ENCODE data around the gene EPHB2. TPM values are rescaled to one million over a fixed set of nuclear protein-coding genes. Genes with fewer than 3 reads are reported as not detected.

The EPHB2 gene
- total RNA-seq, 2 donors from 2014 or later, result 34.0 to 50.7 TPM

DNA sequence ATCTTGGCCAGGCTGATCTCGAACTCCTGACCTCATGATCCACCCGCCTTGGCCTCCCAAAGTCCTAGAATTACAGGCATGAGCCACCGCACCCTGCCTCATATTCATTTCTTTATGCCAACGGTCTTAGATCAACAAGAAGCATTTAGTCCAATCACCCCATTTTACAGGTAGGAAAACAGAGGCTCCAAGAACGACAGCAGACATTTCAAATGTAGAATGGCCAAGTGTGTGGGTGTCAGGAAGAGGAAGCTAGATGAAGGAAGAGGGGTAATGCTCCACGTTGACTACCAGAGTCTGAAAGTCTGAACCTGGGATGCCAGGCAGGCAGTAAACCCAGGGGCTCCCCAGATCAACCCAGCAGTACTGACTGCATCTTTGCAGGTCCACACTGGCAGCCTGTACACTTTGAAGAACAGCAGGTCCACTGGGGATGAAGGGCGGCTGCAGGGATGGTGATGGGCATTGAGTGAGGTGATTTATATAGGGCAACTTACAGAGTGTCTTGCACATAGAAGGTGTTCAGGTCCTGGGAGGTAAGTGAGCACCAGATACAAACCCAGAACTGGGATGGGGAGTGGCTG, 120.2 kb downstream of the EPHB2 start:
- Histone ChIP-seq H3K27ac (ENCODE audit: low read depth, low read length) (no peak overlapping the region), H3K36me3 (ENCODE audit: control insufficient read depth, insufficient read depth, low read length) (no peaks in the 10 kb centered on the region), H3K9ac (ENCODE audit: extremely low read depth, low read length, poor library complexity, severe bottlenecking) (no peak overlapping the region), H3K4me1 (ENCODE audit: control insufficient read depth, insufficient read depth, low read length) (peaks cover 21% of the 10 kb centered on the region), H3K9me3 (ENCODE audit: control insufficient read depth, low read length) (no peaks in the 10 kb centered on the region), H3K27me3 (ENCODE audit: control insufficient read depth, insufficient read depth, low read length, poor library complexity, severe bottlenecking) (no peaks in the 10 kb centered on the region), H3K4me3 (ENCODE audit: low read length) (no peak overlapping the region)
- Mint-ChIP-seq H3K9me3 (no peaks in the 10 kb centered on the region), H3K4me3 (no peak overlapping the region), H3K36me3 (ENCODE audit: low read depth) (no peaks in the 10 kb centered on the region), H3K4me1 (peaks cover 32% of the 10 kb centered on the region), H3K27me3 (ENCODE audit: insufficient read depth) (peaks cover 1% of the 10 kb centered on the region), H3K27ac (no peak overlapping the region)
- no peak for DNase-seq
- 81 to 100% methylated on average over 1 to 7 of the region's 7 CpGs for WGBS, 2 experiments (ENCODE audit: insufficient coverage in 1 of 2, insufficient read length in 1 of 2)
- TF ChIP-seq, protein P1, sequence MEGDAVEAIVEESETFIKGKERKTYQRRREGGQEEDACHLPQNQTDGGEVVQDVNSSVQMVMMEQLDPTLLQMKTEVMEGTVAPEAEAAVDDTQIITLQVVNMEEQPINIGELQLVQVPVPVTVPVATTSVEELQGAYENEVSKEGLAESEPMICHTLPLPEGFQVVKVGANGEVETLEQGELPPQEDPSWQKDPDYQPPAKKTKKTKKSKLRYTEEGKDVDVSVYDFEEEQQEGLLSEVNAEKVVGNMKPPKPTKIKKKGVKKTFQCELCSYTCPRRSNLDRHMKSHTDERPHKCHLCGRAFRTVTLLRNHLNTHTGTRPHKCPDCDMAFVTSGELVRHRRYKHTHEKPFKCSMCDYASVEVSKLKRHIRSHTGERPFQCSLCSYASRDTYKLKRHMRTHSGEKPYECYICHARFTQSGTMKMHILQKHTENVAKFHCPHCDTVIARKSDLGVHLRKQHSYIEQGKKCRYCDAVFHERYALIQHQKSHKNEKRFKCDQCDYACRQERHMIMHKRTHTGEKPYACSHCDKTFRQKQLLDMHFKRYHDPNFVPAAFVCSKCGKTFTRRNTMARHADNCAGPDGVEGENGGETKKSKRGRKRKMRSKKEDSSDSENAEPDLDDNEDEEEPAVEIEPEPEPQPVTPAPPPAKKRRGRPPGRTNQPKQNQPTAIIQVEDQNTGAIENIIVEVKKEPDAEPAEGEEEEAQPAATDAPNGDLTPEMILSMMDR (conservative IDR thresholded peaks at IDR 0.05), result no peak

DNA sequence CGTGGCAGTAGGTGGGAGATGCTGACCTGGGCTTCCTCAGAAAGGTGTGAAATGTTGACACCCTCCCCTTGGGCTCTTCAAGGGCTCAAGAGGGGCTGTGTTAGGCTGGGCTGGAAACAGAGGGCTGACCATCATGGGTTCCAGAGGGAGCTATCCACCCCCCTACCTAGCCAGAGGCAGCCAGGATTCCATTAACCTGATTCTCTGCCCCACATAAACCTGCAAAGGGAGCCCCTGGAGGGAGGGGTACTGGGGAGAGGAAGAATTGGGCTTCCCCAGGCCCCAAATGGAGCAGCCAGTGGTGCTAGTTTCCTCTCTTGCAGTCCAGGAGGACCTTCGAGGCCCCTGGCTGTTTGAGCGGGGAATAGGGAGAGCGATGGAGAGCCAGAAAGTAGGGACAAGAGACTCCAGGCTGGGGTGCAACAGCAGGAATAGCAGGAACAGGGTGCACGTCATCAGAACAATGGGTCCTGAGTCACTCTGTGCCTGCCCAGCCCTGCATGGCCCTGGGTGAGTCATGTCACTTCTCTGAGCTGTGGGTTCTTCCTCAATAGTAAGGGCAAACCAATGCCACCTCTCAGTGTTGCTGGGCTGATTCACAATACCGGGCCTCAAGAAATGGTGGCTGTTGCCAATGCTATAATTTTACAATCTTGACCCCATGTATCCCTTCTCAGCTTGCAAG, 121.2 kb downstream of the EPHB2 start:
- Mint-ChIP-seq H3K4me3 (no peak overlapping the region), H3K27ac (no peak overlapping the region), H3K36me3 (ENCODE audit: low read depth) (no peaks in the 10 kb centered on the region), H3K27me3 (ENCODE audit: insufficient read depth) (no peaks in the 10 kb centered on the region), H3K9me3 (no peaks in the 10 kb centered on the region), H3K4me1 (peaks cover 25% of the 10 kb centered on the region)
- H3K9ac ChIP-seq (ENCODE audit: extremely low read depth, low read length, poor library complexity, severe bottlenecking), result no peak overlapping the region
- no peak for DNase-seq
- 89 to 91% methylated on average over 5 to 6 of the region's 6 CpGs for WGBS, 2 experiments (ENCODE audit: insufficient coverage in 1 of 2, insufficient read length in 1 of 2)
- no peaks in the 10 kb centered on the region for H3K27me3 ChIP-seq (ENCODE audit: control insufficient read depth, insufficient read depth, low read length, poor library complexity, severe bottlenecking)
- no peak overlapping the region for H3K4me3 ChIP-seq (ENCODE audit: low read length)
- H3K9me3 ChIP-seq (ENCODE audit: control insufficient read depth, low read length), result no peaks in the 10 kb centered on the region
- TF ChIP-seq, protein P1 (conservative IDR thresholded peaks at IDR 0.05), result no peak
- H3K4me1 ChIP-seq (ENCODE audit: control insufficient read depth, insufficient read depth, low read length), result peaks cover 18% of the 10 kb centered on the region
- no peak overlapping the region for H3K27ac ChIP-seq (ENCODE audit: low read depth, low read length)
- H3K36me3 ChIP-seq (ENCODE audit: control insufficient read depth, insufficient read depth, low read length), result no peaks in the 10 kb centered on the region

DNA sequence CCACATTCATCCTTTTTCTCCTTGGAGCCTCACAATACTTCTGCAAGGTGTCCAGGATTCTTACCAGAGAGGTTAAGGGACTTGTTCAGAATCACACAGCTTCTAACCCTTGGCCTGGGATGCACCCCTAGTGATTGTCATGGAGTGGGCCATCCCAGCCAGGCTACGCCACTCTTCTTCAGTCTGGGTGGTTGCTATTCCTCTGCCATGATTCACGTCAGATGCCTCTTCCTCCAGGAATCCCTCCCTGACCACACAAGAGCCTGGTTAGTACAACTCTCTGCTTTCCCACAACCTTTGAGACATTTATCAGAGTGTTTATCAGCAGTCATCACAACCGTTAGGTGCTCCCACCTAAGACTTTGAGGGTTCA, 121.8 kb downstream of the EPHB2 start:
- Mint-ChIP-seq H3K4me3 (no peak overlapping the region), H3K4me1 (peaks cover 20% of the 10 kb centered on the region), H3K9me3 (no peaks in the 10 kb centered on the region), H3K27me3 (ENCODE audit: insufficient read depth) (no peaks in the 10 kb centered on the region), H3K27ac (no peak overlapping the region), H3K36me3 (ENCODE audit: low read depth) (no peaks in the 10 kb centered on the region)
- peaks cover 13% of the 10 kb centered on the region for H3K4me1 ChIP-seq (ENCODE audit: control insufficient read depth, insufficient read depth, low read length)
- H3K9me3 ChIP-seq (ENCODE audit: control insufficient read depth, low read length), result no peaks in the 10 kb centered on the region
- no peak overlapping the region for H3K4me3 ChIP-seq (ENCODE audit: low read length)
- WGBS, 2 experiments (ENCODE audit: insufficient coverage in 1 of 2, insufficient read length in 1 of 2), result 87 to 94% methylated on average over 2 to 3 of the region's 3 CpGs
- H3K27me3 ChIP-seq (ENCODE audit: control insufficient read depth, insufficient read depth, low read length, poor library complexity, severe bottlenecking), result no peaks in the 10 kb centered on the region
- no peak overlapping the region for H3K9ac ChIP-seq (ENCODE audit: extremely low read depth, low read length, poor library complexity, severe bottlenecking)
- no peak for DNase-seq
- no peak overlapping the region for H3K27ac ChIP-seq (ENCODE audit: low read depth, low read length)
- H3K36me3 ChIP-seq (ENCODE audit: control insufficient read depth, insufficient read depth, low read length), result no peaks in the 10 kb centered on the region
- TF ChIP-seq, protein P1 (conservative IDR thresholded peaks at IDR 0.05), result no peak
